H1 (cell line): ENCODE measurements around the gene ZBTB48. TPM values are rescaled to one million over a fixed set of nuclear protein-coding genes. Genes with fewer than 3 reads are reported as not detected.

ENCODE experiments used
- HDAC2 ChIP-seq, 2 experiments: fragments of 300-600 bp in 1 of 2; sonication (generic) in 1 of 2; IDR thresholded peaks; 2 replicates each; pipeline ENCODE4 v1.6.1; 2011 to 2012; ENCODE audit warnings: low read depth in 2 of 2, low read length in 2 of 2, mild to moderate bottlenecking in 2 of 2, moderate library complexity in 2 of 2, borderline replicate concordance in 1 of 2, inconsistent platforms in 1 of 2
- polyA plus RNA-seq, 7 experiments: library from polyadenylated mRNA; depleted of rRNA in 3 of 7; stranded (reverse) in 5 of 7; unstranded in 2 of 7; fragments of >200 nt in 5 of 7; fragments of 200-250 nt in 2 of 7; gene quantifications; 1 replicate in 5 of 7; 2 replicates in 1 of 7; 4 replicates in 1 of 7; pipeline versions ENCODE4 v1.2.1 to v1.2.3, GENCODE V29; 2011 to 2013; ENCODE audit warnings: missing spikeins in 2 of 7, mixed read lengths in 2 of 7
- total RNA-seq: library from RNA; stranded (reverse); fragmentation: NEBNext Ultra II Directional; extraction: Animal tissue kit (Norgen Biotek cat#: 25700); gene quantifications from 2 replicates; pipeline ENCODE4 v1.2.1, GENCODE V29; 2021

The ZBTB48 gene
- total and polyA plus RNA-seq, 2 of the 8 experiments (the other 6 are each of a cell fraction or from before 2014, with no cell fraction given): 28.2 to 28.8 TPM

DNA sequence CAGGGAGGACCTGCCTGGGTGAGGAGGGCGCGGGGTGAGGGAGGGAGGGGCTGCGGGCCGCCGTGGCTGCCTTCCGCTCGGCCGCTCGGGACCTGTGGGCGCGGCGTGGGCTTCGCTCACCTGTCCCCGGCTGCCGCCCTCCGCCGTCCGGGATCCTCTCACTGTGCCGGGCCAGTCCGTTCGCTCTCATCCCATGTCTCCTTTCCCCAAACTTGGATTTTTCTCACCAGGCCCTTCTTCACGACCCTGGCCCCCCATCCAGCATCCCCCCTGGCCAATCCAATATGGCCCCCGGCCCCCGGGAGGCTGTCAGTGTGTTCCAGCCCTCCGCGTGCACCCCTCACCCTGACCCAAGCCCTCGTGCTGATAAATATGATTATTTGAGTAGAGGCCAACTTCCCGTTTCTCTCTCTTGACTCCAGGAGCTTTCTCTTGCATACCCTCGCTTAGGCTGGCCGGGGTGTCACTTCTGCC lies 362 bp downstream of the ZBTB48 start (continued):
- TF ChIP-seq HDAC2 (IDR thresholded peaks at IDR 0.05; ENCODE audit: borderline replicate concordance in 1 of 2, low read depth in 2 of 2, low read length in 2 of 2): peak in 1 of 2 experiments; percentile 70; a peak in 1 of 4 replicates
- TF ChIP-seq, all 59 proteins: peak for 7
